Suprapubic skin (tissue), 4 donors: ENCODE data around the gene SLC12A5.

Experiments used
- POLR2A ChIP-seq, 2 donors: fragments of 450-650 bp; IDR thresholded peaks; one replicate each; pipeline ENCODE4 v1.6.1; 2017; ENCODE audit warnings: antibody characterized with exemption in 2 of 2, mild to moderate bottlenecking in 2 of 2, moderate library complexity in 2 of 2
- POLR2AphosphoS5 ChIP-seq, 3 donors: sonication (generic); formaldehyde crosslinking; IDR thresholded peaks; one replicate each; pipeline ENCODE4 v1.6.1; 2017; ENCODE audit warnings: antibody characterized with exemption in 3 of 3
- TF ChIP-seq, protein P1 (sequence below), 2 donors: fragments of 200-600 bp in 1 of 2; fragments of 450-650 bp in 1 of 2; sonication (generic) in 1 of 2; IDR thresholded peaks; one replicate each; pipeline ENCODE4 v1.5.1; 2016 to 2019; ENCODE audit warnings: antibody characterized with exemption in 2 of 2, mild to moderate bottlenecking in 1 of 2, moderate library complexity in 1 of 2

DNA sequence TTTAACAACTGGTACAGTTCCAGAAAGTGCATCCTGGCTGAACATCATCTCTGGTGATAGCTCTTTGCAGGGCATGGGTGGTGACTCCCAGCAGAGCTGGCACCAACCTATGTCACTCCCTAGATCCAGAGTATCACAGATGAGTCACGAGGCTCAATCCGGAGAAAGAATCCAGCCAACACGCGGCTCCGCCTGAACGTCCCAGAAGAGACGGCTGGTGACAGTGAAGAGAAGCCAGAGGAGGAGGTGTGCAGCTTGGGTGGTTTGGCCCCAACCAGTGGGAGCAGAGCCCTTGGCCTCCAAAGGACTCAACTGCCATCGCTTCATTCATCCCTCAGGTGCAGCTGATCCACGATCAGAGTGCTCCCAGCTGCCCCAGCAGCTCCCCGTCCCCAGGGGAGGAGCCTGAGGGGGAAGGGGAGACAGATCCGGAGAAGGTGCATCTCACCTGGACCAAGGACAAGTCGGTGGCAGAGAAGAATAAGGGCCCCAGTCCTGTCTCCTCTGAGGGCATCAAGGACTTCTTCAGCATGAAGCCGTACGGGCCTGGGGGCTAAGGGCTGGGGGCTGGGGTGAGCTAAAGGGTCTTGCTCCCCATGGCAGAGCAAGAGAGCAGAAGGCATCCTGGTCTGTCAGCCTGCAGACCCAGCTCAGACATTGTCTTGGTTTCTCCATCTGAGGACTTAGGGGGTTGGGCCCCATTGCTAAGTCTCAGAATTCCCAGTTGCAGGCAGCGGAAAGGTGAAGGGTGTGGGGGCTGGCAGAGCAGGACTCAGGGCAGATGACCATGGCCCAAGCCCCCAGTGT, 27.2 kb downstream of the SLC12A5 start:
- TF ChIP-seq, protein P1, sequence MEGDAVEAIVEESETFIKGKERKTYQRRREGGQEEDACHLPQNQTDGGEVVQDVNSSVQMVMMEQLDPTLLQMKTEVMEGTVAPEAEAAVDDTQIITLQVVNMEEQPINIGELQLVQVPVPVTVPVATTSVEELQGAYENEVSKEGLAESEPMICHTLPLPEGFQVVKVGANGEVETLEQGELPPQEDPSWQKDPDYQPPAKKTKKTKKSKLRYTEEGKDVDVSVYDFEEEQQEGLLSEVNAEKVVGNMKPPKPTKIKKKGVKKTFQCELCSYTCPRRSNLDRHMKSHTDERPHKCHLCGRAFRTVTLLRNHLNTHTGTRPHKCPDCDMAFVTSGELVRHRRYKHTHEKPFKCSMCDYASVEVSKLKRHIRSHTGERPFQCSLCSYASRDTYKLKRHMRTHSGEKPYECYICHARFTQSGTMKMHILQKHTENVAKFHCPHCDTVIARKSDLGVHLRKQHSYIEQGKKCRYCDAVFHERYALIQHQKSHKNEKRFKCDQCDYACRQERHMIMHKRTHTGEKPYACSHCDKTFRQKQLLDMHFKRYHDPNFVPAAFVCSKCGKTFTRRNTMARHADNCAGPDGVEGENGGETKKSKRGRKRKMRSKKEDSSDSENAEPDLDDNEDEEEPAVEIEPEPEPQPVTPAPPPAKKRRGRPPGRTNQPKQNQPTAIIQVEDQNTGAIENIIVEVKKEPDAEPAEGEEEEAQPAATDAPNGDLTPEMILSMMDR (IDR thresholded peaks at IDR 0.05) = no peak
- no peak for TF ChIP-seq POLR2AphosphoS5 (IDR thresholded peaks at IDR 0.05)
- TF ChIP-seq POLR2A (IDR thresholded peaks at IDR 0.05) = no peak
